Measurements from ENCODE around the gene DCTN3.

GRCh38 chr9:34612788-34613390, 7.4 kb downstream of the DCTN3 start:
- no peak for TF ChIP-seq EZH2 (IDR thresholded peaks at IDR 0.05; ENCODE audit: insufficient read depth, poor library complexity, severe bottlenecking)
- no peak for TF ChIP-seq EZH2phosphoT487 (IDR thresholded peaks at IDR 0.05; ENCODE audit: insufficient read depth, low read depth)

All from GM23248 (cell line).